Mucosa of descending colon (tissue), 3 donors: ENCODE data around the gene YAP1. TPM values are rescaled to one million over a fixed set of nuclear protein-coding genes. Genes with fewer than 3 reads are reported as not detected.

ENCODE experiments used
- ATAC-seq: fragments of 200-7000 bp; cut with Tn5 transposase; one replicate; pipeline ENCODE4 v1.9.1; 2020; ENCODE audit warnings: mild to moderate bottlenecking, moderate library complexity
- DNase-seq, 3 donors: peaks; one replicate each; pipeline ENCODE4 v3.0.0-alpha.2; 2020
- H3K36me3 ChIP-seq: fragments of 200-600 bp; one replicate; pipeline ENCODE4 v1.8.0; 2021; ENCODE audit warnings: low read depth, mild to moderate bottlenecking
- H3K4me1 ChIP-seq: fragments of 200-600 bp; one replicate; pipeline ENCODE4 v1.8.0; 2021; ENCODE audit warnings: low read depth, mild to moderate bottlenecking
- H3K4me3 ChIP-seq: fragments of 200-600 bp; one replicate; pipeline ENCODE4 v1.8.0; 2021; ENCODE audit warnings: mild to moderate bottlenecking
- H3K9me3 ChIP-seq: fragments of 200-600 bp; one replicate; pipeline ENCODE4 v1.8.0; 2021; ENCODE audit warnings: mild to moderate bottlenecking
- CTCF ChIP-seq: fragments of 200-600 bp; IDR thresholded peaks from one replicate; pipeline ENCODE4 v1.8.0; 2022; ENCODE audit warnings: antibody characterized with exemption, mild to moderate bottlenecking
- intact Hi-C, 2 donors: fragments of 100-400 bp; cut with DNase I in 1 of 2; cut with micrococcal nuclease in 1 of 2; formaldehyde crosslinking; loops; one replicate each; pipeline versions ENCODE4 v1.11.0 to v1.11.1; 2022; cut with DNase I, micrococcal nuclease
- total RNA-seq, 3 donors: library from RNA; stranded (reverse); fragmentation: NEBNext Ultra II Directional in 2 of 3; extraction: Animal tissue kit (Norgen Biotek cat#: 25700) in 2 of 3; gene quantifications; one replicate each; pipeline versions ENCODE4 v1.2.1 to v1.2.4, GENCODE V29; 2021 to 2023
- donor health status: DM: no; HTN: no; CAD: no; lungs with moderate emphysema.
- donor health status: DM: no; HTN: no; CAD: no.
- donor health status: DM: no; HTN: yes; CAD: no.

The YAP1 gene
- total RNA-seq, 3 donors from 2014 or later = 41.3 to 126 (median 52.2) TPM

- no peak for ATAC-seq
- intact Hi-C loops = no loop called here
- no peak for TF ChIP-seq CTCF
- Histone ChIP-seq H3K4me1 (peaks cover 26% of the 10 kb centered on the region), H3K4me3 (no peak overlapping the region), H3K9me3 (no peaks in the 10 kb centered on the region), H3K36me3 (no peaks in the 10 kb centered on the region)
- no peak for DNase-seq
Observed at GRCh38 chr11:102276362-102276761, 166.1 kb downstream of the YAP1 start.

GRCh38 chr11:102276783-102277182 lies 166.5 kb downstream of the YAP1 start:
- Histone ChIP-seq H3K9me3 (no peaks in the 10 kb centered on the region), H3K36me3 (no peaks in the 10 kb centered on the region), H3K4me1 (peaks cover 25% of the 10 kb centered on the region), H3K4me3 (no peak overlapping the region)
- intact Hi-C loops = no loop called here
- DNase-seq (no peak), ATAC-seq (no peak)
- TF ChIP-seq CTCF = no peak

- peak; percentile 88 for ATAC-seq
- TF ChIP-seq CTCF = no peak
- Histone ChIP-seq H3K4me1 (peaks cover 19% of the 10 kb centered on the region), H3K36me3 (no peaks in the 10 kb centered on the region), H3K4me3 (no peak overlapping the region), H3K9me3 (no peaks in the 10 kb centered on the region)
- DNase-seq = peak in 1 of 3 donors; percentile 65
- intact Hi-C loops = loop anchor here in 1 of 2 donors (10.0 kb wide), 1 partner anchor 215 kb away; no protein-coding TSS in a partner anchor
Observed at GRCh38 chr11:102279641-102280170, 169.5 kb downstream of the YAP1 start.

- DNase-seq (peak in 2 of 3 donors; percentile 43 to 48), ATAC-seq (peak; percentile 71)
- H3K4me1 ChIP-seq = peaks cover 19% of the 10 kb centered on the region
- intact Hi-C loops = loop anchor here in 1 of 2 donors (10.0 kb wide), 1 partner anchor 214 kb away; no protein-coding TSS in a partner anchor
- no peaks in the 10 kb centered on the region for H3K9me3 ChIP-seq
- H3K36me3 ChIP-seq = no peaks in the 10 kb centered on the region
- TF ChIP-seq CTCF = no peak
- no peak overlapping the region for H3K4me3 ChIP-seq
Observed at GRCh38 chr11:102280245-102280833, 170.1 kb downstream of the YAP1 start.

Other genes with a start within 250 kb of the YAP1 start
- gene CEP126, start 195.4 kb upstream of the YAP1 start, total RNA-seq = 1 to 10 TPM; 3.7 to 7.4 (median 4.1) TPM
- under 1 TPM in 2 of 3 donors, not detected in 1; 0.16 to 0.46 TPM for gene ANGPTL5, start 193.9 kb upstream of the YAP1 start, total RNA-seq
- gene CFAP300, start 63.0 kb upstream of the YAP1 start, total RNA-seq = 1 to 10 TPM in 1 of 3 donors, under 1 TPM in 1, not detected in 1; 0.51 to 2.0 TPM
- 100 to 1,000 TPM in 1 of 3 donors, 10 to 100 TPM in 2; 26.1 to 116 (median 45.4) TPM for gene BIRC3, start 207.0 kb downstream of the YAP1 start, total RNA-seq
- gene BIRC2, start 236.8 kb downstream of the YAP1 start, total RNA-seq = 10 to 100 TPM; 42.8 to 55.0 (median 45.2) TPM